ENCODE measurements around the gene EDC3. TPM values are rescaled to one million over a fixed set of nuclear protein-coding genes. Genes with fewer than 3 reads are reported as not detected.

The EDC3 gene
- polyA plus RNA-seq, 1 donor from 2014 or later: 18.5 TPM

GRCh38 chr15:74618841-74619596, 76.8 kb downstream of the EDC3 start:
- H3K4me1 Mint-ChIP-seq: peaks cover 29 to 33% (median 31%) of the 10 kb centered on the region in 3 donors
- no peaks in the 10 kb centered on the region for H3K9me3 Mint-ChIP-seq
- peaks cover 4% of the 10 kb centered on the region for H3K36me3 Mint-ChIP-seq
- peak overlapping the region in 2 of 4 donors; percentile 52 to 98 for H3K4me3 Mint-ChIP-seq
- H3K27ac Mint-ChIP-seq: peak overlapping the region in 1 of 3 donors; percentile 99
- no peaks in the 10 kb centered on the region for H3K27me3 Mint-ChIP-seq

GRCh38 chr15:74616996-74617395, 78.8 kb downstream of the EDC3 start:
- peaks cover 29 to 33% (median 31%) of the 10 kb centered on the region in 3 donors for H3K4me1 Mint-ChIP-seq
- H3K27me3 Mint-ChIP-seq: no peaks in the 10 kb centered on the region
- H3K4me3 Mint-ChIP-seq: peak overlapping the region; percentile 93 to 98 (median 96)
- H3K27ac Mint-ChIP-seq: peak overlapping the region; percentile 95 to 99 (median 96)
- no peaks in the 10 kb centered on the region for H3K9me3 Mint-ChIP-seq
- peaks cover 4% of the 10 kb centered on the region for H3K36me3 Mint-ChIP-seq

- H3K9me3 Mint-ChIP-seq: no peaks in the 10 kb centered on the region
- H3K36me3 Mint-ChIP-seq: peaks cover 4% of the 10 kb centered on the region
- peaks cover 29 to 33% (median 31%) of the 10 kb centered on the region in 3 donors for H3K4me1 Mint-ChIP-seq
- H3K27me3 Mint-ChIP-seq: no peaks in the 10 kb centered on the region
- peak overlapping the region; percentile 95 to 99 (median 96) for H3K27ac Mint-ChIP-seq
- peak overlapping the region; percentile 93 to 98 (median 96) for H3K4me3 Mint-ChIP-seq
These were observed 79.4 kb downstream of the EDC3 start for GRCh38 chr15:74616366-74616939.

- no peaks in the 10 kb centered on the region for H3K9me3 Mint-ChIP-seq
- H3K4me1 Mint-ChIP-seq: peaks cover 23 to 28% (median 26%) of the 10 kb centered on the region in 3 donors
- H3K4me3 Mint-ChIP-seq: peak within 1 kb of the TSS; percentile 93 to 98 (median 96)
- no peaks in the 10 kb centered on the region for H3K27me3 Mint-ChIP-seq
- peak within 1 kb of the TSS; percentile 98 to 99 (median 99) for H3K27ac Mint-ChIP-seq
- H3K36me3 Mint-ChIP-seq: no peaks in the 10 kb centered on the region
These were observed 80.1 kb downstream of the EDC3 start, which contains the start of gene CLK3 for GRCh38 chr15:74615508-74616365. Gene CLK3, plus strand, starts transcription at chr15:74615836. Its CDS starts 3,361 bp downstream, at chr15:74619197.

- H3K4me1 Mint-ChIP-seq: peaks cover 21 to 26% (median 24%) of the 10 kb centered on the region in 3 donors
- peak overlapping the region; percentile 93 to 98 (median 96) for H3K4me3 Mint-ChIP-seq
These were observed 80.9 kb downstream of the EDC3 start for GRCh38 chr15:74614744-74615507.

GRCh38 chr15:74613953-74614743, 81.7 kb downstream of the EDC3 start:
- H3K27me3 Mint-ChIP-seq: peaks cover 2% of the 10 kb centered on the region
- no peaks in the 10 kb centered on the region for H3K36me3 Mint-ChIP-seq
- peaks cover 18 to 24% (median 20%) of the 10 kb centered on the region in 3 donors for H3K4me1 Mint-ChIP-seq
- no peaks in the 10 kb centered on the region for H3K9me3 Mint-ChIP-seq
- peak overlapping the region; percentile 93 to 99 (median 98) for H3K27ac Mint-ChIP-seq
- peak overlapping the region; percentile 75 to 98 (median 82) for H3K4me3 Mint-ChIP-seq

More at GRCh38 chr15:74614744-74615507, 80.9 kb downstream of the EDC3 start:
- Mint-ChIP-seq H3K27me3 (no peaks in the 10 kb centered on the region), H3K9me3 (no peaks in the 10 kb centered on the region), H3K27ac (peak overlapping the region; percentile 98 to 99 (median 99)), H3K36me3 (no peaks in the 10 kb centered on the region)

- H3K9me3 Mint-ChIP-seq: no peaks in the 10 kb centered on the region
- peaks cover 16 to 20% (median 18%) of the 10 kb centered on the region in 3 donors for H3K4me1 Mint-ChIP-seq
- peak overlapping the region; percentile 75 to 98 (median 83) for H3K4me3 Mint-ChIP-seq
- peaks cover 2% of the 10 kb centered on the region for H3K27me3 Mint-ChIP-seq
- no peaks in the 10 kb centered on the region for H3K36me3 Mint-ChIP-seq
- peak overlapping the region in 2 of 3 donors; percentile 93 to 99 for H3K27ac Mint-ChIP-seq
These were observed 82.5 kb downstream of the EDC3 start for GRCh38 chr15:74613089-74613952.

- H3K36me3 Mint-ChIP-seq: no peaks in the 10 kb centered on the region
- peaks cover 9 to 14% (median 13%) of the 10 kb centered on the region in 3 donors for H3K4me1 Mint-ChIP-seq
- no peaks in the 10 kb centered on the region for H3K9me3 Mint-ChIP-seq
- H3K27me3 Mint-ChIP-seq: peaks cover 2% of the 10 kb centered on the region
- peak overlapping the region in 2 of 3 donors; percentile 72 to 99 for H3K27ac Mint-ChIP-seq
- H3K4me3 Mint-ChIP-seq: peak overlapping the region in 3 of 4 donors; percentile 53 to 98 (median 71)
These were observed 83.1 kb downstream of the EDC3 start for GRCh38 chr15:74612677-74613076.

- no peak overlapping the region for H3K4me3 Mint-ChIP-seq
- H3K36me3 Mint-ChIP-seq: no peaks in the 10 kb centered on the region
- H3K9me3 Mint-ChIP-seq: no peaks in the 10 kb centered on the region
- peaks cover 4 to 6% (median 5%) of the 10 kb centered on the region in 3 donors for H3K4me1 Mint-ChIP-seq
- no peak overlapping the region for H3K27ac Mint-ChIP-seq
- peaks cover 2% of the 10 kb centered on the region for H3K27me3 Mint-ChIP-seq
These were observed 84.0 kb downstream of the EDC3 start for GRCh38 chr15:74611834-74612233.

- no peak overlapping the region for H3K4me3 Mint-ChIP-seq
- no peaks in the 10 kb centered on the region for H3K9me3 Mint-ChIP-seq
- H3K4me1 Mint-ChIP-seq: peaks cover 0 to 2% (median 1%) of the 10 kb centered on the region in 3 donors
- H3K27me3 Mint-ChIP-seq: peaks cover 2% of the 10 kb centered on the region
- H3K36me3 Mint-ChIP-seq: no peaks in the 10 kb centered on the region
- peak overlapping the region in 1 of 3 donors; percentile 62 for H3K27ac Mint-ChIP-seq
These were observed 84.5 kb downstream of the EDC3 start for GRCh38 chr15:74611341-74611740.

- Mint-ChIP-seq H3K9me3 (no peaks in the 10 kb centered on the region), H3K4me3 (no peak overlapping the region), H3K27me3 (peaks cover 2% of the 10 kb centered on the region), H3K36me3 (no peaks in the 10 kb centered on the region), H3K4me1 (peaks cover 0 to 2% (median 0%) of the 10 kb centered on the region in 3 donors), H3K27ac (peak overlapping the region in 1 of 3 donors; percentile 62)
These were observed 85.4 kb downstream of the EDC3 start for GRCh38 chr15:74610302-74610951.

- Mint-ChIP-seq H3K4me1 (peaks cover 0 to 2% (median 0%) of the 10 kb centered on the region in 3 donors), H3K27me3 (peaks cover 2% of the 10 kb centered on the region), H3K36me3 (no peaks in the 10 kb centered on the region), H3K4me3 (no peak overlapping the region), H3K27ac (no peak overlapping the region), H3K9me3 (no peaks in the 10 kb centered on the region)
These were observed 85.9 kb downstream of the EDC3 start for GRCh38 chr15:74609938-74610301.

Measured in IgD-negative memory B cell (primary cell).